ENCODE data around the gene AURKB.
A peak's percentile ranks its signal among the peaks of the same experiment; 100 is the strongest.
"Not testable (repeated sequence)": the region's sequence is repeated elsewhere in the genome, so short reads cannot be mapped to it uniquely, and the experiment has no call there.

The AURKB gene

DNA sequence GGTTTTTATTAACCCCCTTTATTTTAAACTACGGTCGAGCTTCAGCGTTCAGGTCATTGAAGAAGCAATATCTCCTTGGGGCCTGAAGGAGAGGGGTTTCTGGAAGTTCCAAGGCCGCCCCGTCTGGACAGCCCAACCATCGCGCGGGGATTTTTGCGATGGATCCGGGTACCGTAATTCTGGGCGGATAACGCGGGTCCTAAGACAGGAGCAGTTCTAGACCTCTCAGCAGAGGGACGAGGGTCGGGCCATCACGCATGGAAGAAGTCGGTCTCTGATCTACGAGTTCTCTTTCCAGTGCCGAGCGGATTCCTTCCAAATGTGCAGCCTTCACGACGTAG, 24.0 kb downstream of the AURKB start:
- H3K27ac Mint-ChIP-seq: no peak overlapping the region
- peaks cover 20% of the 10 kb centered on the region for H3K4me1 Mint-ChIP-seq (ENCODE audit: low read depth)
- H3K36me3 Mint-ChIP-seq (ENCODE audit: low read depth): no peaks in the 10 kb centered on the region
- H3K4me3 Mint-ChIP-seq: no peak overlapping the region
- H3K27me3 Mint-ChIP-seq (ENCODE audit: low read depth): peaks cover 12% of the 10 kb centered on the region
- H3K9me3 Mint-ChIP-seq: no peaks in the 10 kb centered on the region

DNA sequence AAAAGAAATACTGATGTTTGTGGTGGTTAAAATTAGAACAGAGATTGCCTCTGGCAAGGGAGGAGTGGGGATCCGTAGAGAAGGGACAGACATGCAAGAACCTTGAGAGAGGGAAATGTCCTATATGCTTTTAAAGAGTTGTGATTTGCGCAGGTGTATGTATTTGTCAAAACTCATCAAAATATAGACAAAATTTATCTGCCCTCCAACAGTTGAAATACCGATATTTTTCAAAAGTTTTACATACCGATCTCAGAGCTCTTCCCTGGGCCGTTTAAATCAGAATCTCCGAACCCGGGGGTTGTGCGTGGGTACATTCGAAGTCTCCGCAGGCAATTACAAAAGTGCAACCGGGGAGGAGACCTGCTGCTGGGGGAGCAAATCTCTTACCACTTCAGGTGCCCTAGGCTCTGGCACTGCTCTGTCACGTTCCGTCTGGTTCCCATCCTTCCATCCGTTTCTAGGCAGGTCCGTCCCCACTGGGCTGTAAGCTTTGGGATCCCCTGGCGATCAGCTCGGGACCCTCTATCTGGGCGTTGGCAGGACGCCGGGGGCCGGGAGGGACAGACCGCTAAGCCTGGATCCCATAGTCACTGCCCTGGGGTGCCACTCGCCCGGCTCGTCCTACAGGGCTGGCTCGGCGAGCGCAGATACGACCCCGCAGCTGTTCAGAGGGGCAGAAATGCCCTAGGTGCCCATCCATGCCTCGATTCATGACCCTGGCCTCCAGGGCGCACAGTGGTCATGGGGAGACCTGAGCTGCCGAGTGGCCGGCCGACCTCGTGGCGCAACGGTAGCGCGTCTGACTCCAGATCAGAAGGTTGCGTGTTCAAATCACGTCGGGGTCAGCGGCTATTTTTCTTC, 24.6 kb downstream of the AURKB start:
- Mint-ChIP-seq H3K9me3 (no peaks in the 10 kb centered on the region), H3K4me3 (no peak overlapping the region), H3K4me1 (ENCODE audit: low read depth) (peaks cover 18% of the 10 kb centered on the region), H3K36me3 (ENCODE audit: low read depth) (no peaks in the 10 kb centered on the region), H3K27ac (no peak overlapping the region), H3K27me3 (ENCODE audit: low read depth) (peaks cover 18% of the 10 kb centered on the region)

DNA sequence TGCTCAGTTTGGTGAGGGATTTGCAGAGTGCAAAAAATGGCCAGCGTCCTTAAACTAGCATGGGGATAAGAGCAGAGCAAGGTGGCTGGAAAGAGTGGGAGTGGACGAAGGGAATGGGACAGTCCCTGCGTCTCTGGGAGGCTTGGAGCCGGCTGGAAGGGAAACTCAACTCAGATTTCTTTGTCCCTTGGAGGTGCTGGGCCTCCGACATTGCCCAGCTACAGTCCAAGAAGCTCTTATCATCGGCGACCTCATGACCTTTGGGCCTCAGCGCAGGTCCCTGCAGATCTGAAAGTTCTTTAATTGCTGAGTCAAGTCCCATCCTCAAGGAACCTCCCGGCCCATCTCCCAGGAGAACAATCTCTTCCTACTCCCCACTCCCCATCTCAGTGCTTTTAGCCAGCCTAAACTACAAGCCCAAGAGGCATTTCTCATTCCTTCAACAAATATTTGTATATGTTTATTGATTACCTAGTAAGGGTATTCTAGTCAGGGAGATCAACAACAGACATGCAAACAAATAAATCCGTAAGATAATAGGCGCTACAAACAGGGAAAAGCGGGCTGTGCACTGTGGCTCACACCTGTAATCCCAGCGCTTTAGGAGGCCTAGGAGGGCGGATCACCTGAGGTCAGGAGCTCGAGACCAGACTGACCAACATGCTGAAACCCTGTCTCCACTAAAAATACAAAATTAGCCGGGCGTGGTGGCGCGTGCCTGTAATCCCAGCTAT, 33.2 kb downstream of the AURKB start:
- Mint-ChIP-seq H3K4me3 (peak overlapping the region; percentile 97), H3K27me3 (ENCODE audit: low read depth) (peaks cover 12% of the 10 kb centered on the region), H3K27ac (peak overlapping the region; percentile 63), H3K36me3 (ENCODE audit: low read depth) (no peaks in the 10 kb centered on the region), H3K9me3 (no peaks in the 10 kb centered on the region), H3K4me1 (ENCODE audit: low read depth) (peaks cover 45% of the 10 kb centered on the region)

DNA sequence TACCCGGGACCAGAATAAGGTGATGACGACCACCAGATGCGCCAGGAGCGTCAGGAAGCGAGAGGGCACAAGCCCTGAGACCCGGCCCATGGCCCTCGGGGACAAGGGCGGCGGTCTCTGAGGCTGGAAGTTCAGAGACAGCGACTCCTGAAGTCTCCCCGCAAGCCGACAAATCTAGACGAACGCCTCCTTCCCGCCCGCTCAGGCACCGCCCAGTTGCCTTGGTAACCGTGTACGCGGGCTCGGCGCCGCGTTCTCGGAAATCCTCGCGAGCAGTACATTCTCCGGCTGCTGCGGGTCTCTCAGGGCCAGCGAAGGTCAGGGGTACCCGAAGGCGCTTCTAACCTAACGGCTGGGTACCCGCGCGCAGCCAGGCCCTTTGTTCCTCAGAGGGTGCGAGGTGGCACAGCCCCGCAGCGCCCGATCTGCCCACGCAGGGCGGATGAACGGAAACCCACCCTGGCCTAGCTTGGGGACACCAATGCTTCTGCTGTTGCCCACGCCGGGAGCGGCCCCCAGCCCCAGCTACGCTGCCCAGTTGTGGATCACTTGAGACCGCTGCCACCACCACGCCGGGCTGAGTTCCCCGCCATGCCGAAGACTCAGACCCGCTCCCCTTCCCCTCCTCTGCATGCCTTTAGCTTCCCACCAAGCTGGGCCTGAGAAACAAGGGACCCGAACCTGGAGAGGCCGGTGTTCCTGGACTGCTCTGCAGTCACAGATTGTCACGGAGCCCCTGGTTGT, 34.0 kb downstream of the AURKB start, which contains the start of gene TMEM107:
TMEM107 (minus strand) TSS at position 184 of the 744 bp plus-strand sequence; CDS start at position 90, 94 bp downstream.
- H3K27ac Mint-ChIP-seq: peak within 1 kb of the TSS; percentile 96
- H3K9me3 Mint-ChIP-seq: no peaks in the 10 kb centered on the region
- H3K4me3 Mint-ChIP-seq: peak within 1 kb of the TSS; percentile 97
- no peaks in the 10 kb centered on the region for H3K36me3 Mint-ChIP-seq (ENCODE audit: low read depth)
- peaks cover 42% of the 10 kb centered on the region for H3K4me1 Mint-ChIP-seq (ENCODE audit: low read depth)
- H3K27me3 Mint-ChIP-seq (ENCODE audit: low read depth): peaks cover 7% of the 10 kb centered on the region

DNA sequence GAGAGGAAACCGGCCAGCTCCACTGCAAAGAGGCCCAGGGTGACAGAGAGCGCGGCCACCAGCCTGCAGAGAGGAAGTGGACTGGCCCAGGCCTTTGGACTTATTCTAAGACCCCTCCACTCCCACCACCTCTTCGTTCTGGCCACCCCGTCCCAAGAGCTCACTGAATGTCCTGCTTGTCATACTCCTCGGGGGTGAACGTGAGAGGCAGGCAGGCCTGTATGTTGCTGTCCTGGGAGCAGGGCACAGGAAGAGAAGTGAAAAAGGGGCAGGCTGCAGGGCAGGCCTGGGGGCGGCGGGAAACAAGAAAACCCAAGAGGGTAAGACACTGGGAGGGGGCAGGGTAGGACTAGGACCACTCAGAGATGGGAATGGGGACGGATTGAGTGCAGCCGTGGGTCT, 34.6 kb downstream of the AURKB start:
- Mint-ChIP-seq H3K27me3 (ENCODE audit: low read depth) (peaks cover 1% of the 10 kb centered on the region), H3K36me3 (ENCODE audit: low read depth) (no peaks in the 10 kb centered on the region), H3K4me3 (peak overlapping the region; percentile 97), H3K27ac (peak overlapping the region; percentile 96), H3K4me1 (ENCODE audit: low read depth) (peaks cover 43% of the 10 kb centered on the region), H3K9me3 (no peaks in the 10 kb centered on the region)

DNA sequence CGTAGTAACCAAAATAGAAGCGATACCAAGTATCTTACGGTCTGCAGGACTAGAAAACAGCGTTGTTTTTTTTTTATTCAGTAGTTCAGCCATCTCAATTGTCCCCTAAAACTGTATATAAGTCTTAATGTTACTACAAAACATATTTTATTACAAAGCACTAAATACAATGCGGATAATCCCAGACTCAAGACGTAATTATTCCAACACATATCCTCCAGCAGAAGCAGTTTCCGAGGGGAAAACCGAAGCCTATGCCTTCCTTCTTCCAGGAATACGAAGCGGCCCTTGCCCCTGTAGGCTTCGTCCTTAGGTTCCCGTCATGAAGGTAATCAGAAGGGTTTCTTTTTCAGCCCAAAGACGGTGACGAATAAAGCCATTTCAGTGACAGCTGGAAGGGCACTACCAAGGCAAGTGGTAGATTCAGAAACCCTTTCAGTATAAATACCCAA, 36.5 kb downstream of the AURKB start:
- Mint-ChIP-seq H3K4me3 (peak overlapping the region; percentile 91), H3K9me3 (no peaks in the 10 kb centered on the region), H3K4me1 (ENCODE audit: low read depth) (peaks cover 43% of the 10 kb centered on the region), H3K27me3 (ENCODE audit: low read depth) (no peaks in the 10 kb centered on the region), H3K36me3 (ENCODE audit: low read depth) (no peaks in the 10 kb centered on the region), H3K27ac (peak overlapping the region; percentile 99)

DNA sequence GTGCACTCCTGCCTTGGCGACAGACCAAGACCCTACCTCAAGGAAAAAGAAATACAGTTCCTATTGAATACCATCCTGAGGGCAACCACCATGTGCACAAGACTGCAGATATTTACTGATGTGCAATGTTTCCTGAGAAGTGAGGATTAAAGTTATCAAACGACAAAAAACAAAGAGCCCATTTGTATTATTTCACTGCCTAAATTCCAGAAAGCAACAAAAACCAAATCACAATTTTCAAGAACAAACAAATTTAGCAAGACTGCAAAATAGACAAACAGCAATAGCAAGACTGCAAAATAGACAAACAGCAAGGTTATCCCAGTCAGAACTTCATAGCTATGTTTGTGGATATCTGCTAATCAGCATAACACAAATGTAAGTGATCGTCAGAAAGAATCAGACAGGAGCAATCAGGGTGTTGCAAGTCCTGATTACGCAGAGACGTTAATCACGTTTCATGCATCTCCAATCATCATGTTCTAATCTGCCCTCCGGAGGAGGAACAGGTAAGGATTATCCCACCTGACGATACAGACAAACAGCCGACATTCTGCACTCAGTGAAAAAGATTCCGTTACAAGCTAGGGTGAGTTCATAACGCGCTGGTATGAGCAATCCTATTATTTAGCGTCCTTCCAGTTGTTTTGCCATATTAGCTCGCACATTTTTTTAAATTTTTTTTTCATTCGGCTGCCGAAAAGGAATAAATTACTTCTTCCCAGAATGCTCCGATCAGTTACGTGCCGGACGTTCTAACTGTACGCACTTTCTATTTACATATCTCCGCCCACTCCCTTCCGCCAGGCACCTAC, 37.1 kb downstream of the AURKB start:
- H3K27ac Mint-ChIP-seq: peak overlapping the region; percentile 99
- H3K9me3 Mint-ChIP-seq: no peaks in the 10 kb centered on the region
- H3K4me1 Mint-ChIP-seq (ENCODE audit: low read depth): peaks cover 43% of the 10 kb centered on the region
- peak overlapping the region; percentile 91 for H3K4me3 Mint-ChIP-seq
- no peaks in the 10 kb centered on the region for H3K27me3 Mint-ChIP-seq (ENCODE audit: low read depth)
- no peaks in the 10 kb centered on the region for H3K36me3 Mint-ChIP-seq (ENCODE audit: low read depth)

DNA sequence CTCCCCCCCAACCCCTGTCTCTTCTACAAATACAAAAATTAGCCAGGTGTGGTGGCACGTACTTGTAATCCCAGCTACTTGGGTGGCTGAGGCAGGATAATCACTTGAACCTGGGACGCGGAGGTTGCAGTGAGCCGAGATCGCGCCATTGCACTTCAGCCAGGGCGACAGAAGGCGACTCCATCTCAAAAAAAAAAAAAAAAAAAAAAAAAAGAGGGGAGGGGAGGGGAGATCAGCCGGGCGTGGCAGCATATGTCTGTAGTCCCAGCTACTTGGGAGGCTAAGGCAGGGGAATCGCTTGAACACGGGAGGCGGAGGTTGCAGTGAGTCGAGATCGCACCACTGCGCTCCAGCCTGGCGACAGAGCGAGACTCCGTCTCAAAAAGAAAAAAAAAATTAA, 40.2 kb downstream of the AURKB start:
- not testable (repeated sequence) for H3K4me3 Mint-ChIP-seq

DNA sequence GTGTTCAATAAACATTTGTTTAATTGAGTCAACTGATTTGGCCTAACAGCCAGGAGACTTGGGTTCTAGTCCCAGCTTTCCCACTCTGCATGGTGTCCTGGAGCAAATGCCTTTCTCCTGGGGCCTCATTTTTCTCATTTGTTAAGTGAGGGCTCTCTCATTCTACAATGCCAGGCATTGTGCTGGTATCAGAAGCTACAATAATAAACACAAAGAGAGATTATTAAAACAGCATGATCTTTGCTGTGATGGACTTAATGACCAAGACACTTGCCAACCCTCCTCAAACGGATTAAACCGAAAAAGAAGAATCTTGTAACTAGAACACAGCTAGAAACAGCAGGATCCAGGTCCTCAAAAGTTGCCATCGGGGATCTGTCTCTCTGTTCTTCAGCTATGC, 42.8 kb downstream of the AURKB start:
- no peaks in the 10 kb centered on the region for H3K27me3 Mint-ChIP-seq (ENCODE audit: low read depth)
- H3K9me3 Mint-ChIP-seq: no peaks in the 10 kb centered on the region
- H3K4me1 Mint-ChIP-seq (ENCODE audit: low read depth): peaks cover 24% of the 10 kb centered on the region
- H3K27ac Mint-ChIP-seq: no peak overlapping the region
- H3K4me3 Mint-ChIP-seq: no peak overlapping the region
- H3K36me3 Mint-ChIP-seq (ENCODE audit: low read depth): peaks cover 2% of the 10 kb centered on the region

More for the DNA sequence above, 40.2 kb downstream of the AURKB start:
- H3K27ac Mint-ChIP-seq; H3K36me3 Mint-ChIP-seq (ENCODE audit: low read depth); H3K9me3 Mint-ChIP-seq; H3K27me3 Mint-ChIP-seq (ENCODE audit: low read depth): not testable (repeated sequence)
- peaks cover 25% of the 10 kb centered on the region for H3K4me1 Mint-ChIP-seq (ENCODE audit: low read depth)

DNA sequence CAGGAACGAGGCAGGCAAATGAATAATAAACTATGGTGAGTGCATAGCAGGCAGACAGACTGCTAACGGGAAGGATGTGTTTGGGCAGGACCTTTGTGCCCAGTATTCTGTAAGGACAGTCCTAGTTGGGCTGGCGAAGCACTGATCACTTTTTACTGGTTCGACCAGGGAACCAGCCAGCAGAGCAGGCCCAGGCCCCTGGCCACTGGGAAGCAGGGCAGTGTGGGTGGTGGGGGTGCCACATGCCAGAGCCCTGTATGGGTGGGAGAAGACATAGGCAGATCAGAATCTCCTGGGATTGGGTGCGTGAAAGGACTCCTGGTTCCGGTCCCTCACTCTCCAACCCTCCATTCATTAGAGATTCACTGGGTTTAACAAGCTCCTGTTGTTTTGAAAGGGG, 43.6 kb downstream of the AURKB start:
- Mint-ChIP-seq H3K9me3 (no peaks in the 10 kb centered on the region), H3K36me3 (ENCODE audit: low read depth) (peaks cover 3% of the 10 kb centered on the region), H3K4me3 (no peak overlapping the region), H3K27ac (no peak overlapping the region), H3K4me1 (ENCODE audit: low read depth) (peaks cover 26% of the 10 kb centered on the region), H3K27me3 (ENCODE audit: low read depth) (no peaks in the 10 kb centered on the region)

DNA sequence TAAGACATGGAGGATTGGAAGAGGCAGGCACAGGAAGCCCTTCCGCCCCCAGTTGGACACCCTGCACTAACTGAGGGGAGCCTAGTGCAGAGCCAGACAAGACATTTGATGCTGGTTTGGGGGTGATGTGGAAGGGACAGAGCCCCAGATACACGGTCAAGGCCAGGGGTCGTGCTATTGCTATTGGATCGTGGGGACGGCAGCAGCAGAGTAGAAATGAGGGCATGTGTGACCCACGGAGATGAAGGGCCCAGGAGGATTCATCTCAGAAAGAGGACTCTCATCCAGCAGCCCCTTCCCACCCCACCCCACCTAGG, 45.6 kb downstream of the AURKB start:
- Mint-ChIP-seq H3K4me1 (ENCODE audit: low read depth) (peaks cover 42% of the 10 kb centered on the region), H3K27me3 (ENCODE audit: low read depth) (no peaks in the 10 kb centered on the region), H3K9me3 (no peaks in the 10 kb centered on the region), H3K4me3 (peak overlapping the region; percentile 86), H3K27ac (peak overlapping the region; percentile 98), H3K36me3 (ENCODE audit: low read depth) (peaks cover 19% of the 10 kb centered on the region)

DNA sequence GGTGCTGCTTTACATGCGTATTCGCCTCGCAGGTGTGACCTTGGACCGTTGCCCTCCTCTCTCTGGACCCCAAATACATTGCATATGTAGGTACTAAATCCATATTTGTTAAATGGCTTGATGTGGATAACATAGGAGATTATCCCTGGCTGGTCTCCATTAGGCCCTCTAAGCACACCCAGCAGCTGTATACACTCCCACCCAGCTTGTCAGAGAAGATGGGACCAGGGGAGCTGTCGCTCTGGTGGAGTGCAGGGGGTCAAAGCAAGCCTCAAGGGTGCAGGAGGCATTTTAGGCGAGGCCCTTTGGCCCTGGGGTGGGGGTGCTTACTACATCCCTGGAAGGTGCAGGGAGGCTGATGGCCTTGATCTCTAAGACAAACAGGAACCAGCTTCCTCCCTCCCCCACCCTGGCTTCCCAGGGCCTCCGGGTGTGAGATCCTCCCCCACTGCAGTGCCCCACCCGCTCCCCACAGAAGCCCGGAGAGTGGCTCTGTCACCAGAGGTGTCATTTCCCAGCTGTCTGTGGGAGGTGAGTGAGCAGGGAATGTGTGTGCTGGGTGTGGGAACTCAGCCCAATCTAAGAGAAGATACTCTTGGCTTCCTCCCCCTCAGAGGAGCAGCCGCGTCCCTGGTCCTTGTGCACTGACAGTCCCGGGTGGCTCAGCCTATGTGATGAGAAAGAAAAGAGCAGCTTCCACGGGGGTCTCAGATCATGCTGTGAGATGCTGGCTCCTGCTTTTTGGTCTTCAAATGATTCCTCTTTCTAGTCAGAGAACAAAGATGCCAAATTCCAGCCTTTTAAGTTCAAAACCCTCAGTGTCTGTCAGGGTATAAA, 46.2 kb downstream of the AURKB start:
- H3K36me3 Mint-ChIP-seq (ENCODE audit: low read depth): peaks cover 23% of the 10 kb centered on the region
- H3K27ac Mint-ChIP-seq: peak overlapping the region; percentile 98
- H3K9me3 Mint-ChIP-seq: no peaks in the 10 kb centered on the region
- peak overlapping the region; percentile 86 for H3K4me3 Mint-ChIP-seq
- H3K27me3 Mint-ChIP-seq (ENCODE audit: low read depth): no peaks in the 10 kb centered on the region
- peaks cover 42% of the 10 kb centered on the region for H3K4me1 Mint-ChIP-seq (ENCODE audit: low read depth)
